ENCODE measurements around the gene EGF.

The EGF gene

GRCh38 chr4:110003401-110004187 lies 90.9 kb downstream of the EGF start:
- no peak overlapping the region for H3K27ac ChIP-seq (replicated peaks)
- H3K27me3 ChIP-seq (ENCODE audit: insufficient read depth, poor library complexity, severe bottlenecking), result no peaks in the 10 kb centered on the region
- no peak for DNase-seq (ENCODE audit: low read depth in 1 of 2, low spot score in 1 of 2)
- TF ChIP-seq REST (IDR thresholded peaks at IDR 0.05; ENCODE audit: insufficient replicate concordance, low read depth), result no peak
- TF ChIP-seq POLR2AphosphoS5 (IDR thresholded peaks at IDR 0.05; ENCODE audit: low read depth), result no peak
- no peak for TF ChIP-seq SPI1 (IDR thresholded peaks at IDR 0.05; ENCODE audit: borderline replicate concordance, low read depth)
- TF ChIP-seq GABPA (IDR thresholded peaks at IDR 0.05; ENCODE audit: low read depth), result no peak
- TF ChIP-seq CTCF (IDR thresholded peaks at IDR 0.05; ENCODE audit: insufficient read depth, low read length), result no peak
- H3K4me3 ChIP-seq (replicated peaks; ENCODE audit: insufficient read depth, low read length), result no peak overlapping the region

- no peak overlapping the region for H3K27ac ChIP-seq (replicated peaks)
- TF ChIP-seq GABPA (IDR thresholded peaks at IDR 0.05; ENCODE audit: low read depth) (no peak), POLR2AphosphoS5 (IDR thresholded peaks at IDR 0.05; ENCODE audit: low read depth) (no peak), REST (IDR thresholded peaks at IDR 0.05; ENCODE audit: insufficient replicate concordance, low read depth) (no peak), CTCF (IDR thresholded peaks at IDR 0.05; ENCODE audit: insufficient read depth, low read length) (no peak), SPI1 (IDR thresholded peaks at IDR 0.05; ENCODE audit: borderline replicate concordance, low read depth) (no peak)
Measured at GRCh38 chr4:110004556-110004955, 91.9 kb downstream of the EGF start.

GRCh38 chr4:110005461-110006056 lies 92.9 kb downstream of the EGF start:
- DNase-seq (ENCODE audit: low read depth in 1 of 2, low spot score in 1 of 2), result peak; percentile 12 to 13
- TF ChIP-seq CTCF (IDR thresholded peaks at IDR 0.05; ENCODE audit: insufficient read depth, low read length) (peak; percentile 61), POLR2AphosphoS5 (IDR thresholded peaks at IDR 0.05; ENCODE audit: low read depth) (no peak), SPI1 (IDR thresholded peaks at IDR 0.05; ENCODE audit: borderline replicate concordance, low read depth) (no peak)
- Histone ChIP-seq H3K27ac (replicated peaks) (no peak overlapping the region), H3K27me3 (ENCODE audit: insufficient read depth, poor library complexity, severe bottlenecking) (no peaks in the 10 kb centered on the region), H3K4me3 (replicated peaks; ENCODE audit: insufficient read depth, low read length) (no peak overlapping the region)

More at GRCh38 chr4:110004556-110004955, 91.9 kb downstream of the EGF start:
- no peak for DNase-seq (ENCODE audit: low read depth in 1 of 2, low spot score in 1 of 2)
- H3K27me3 ChIP-seq (ENCODE audit: insufficient read depth, poor library complexity, severe bottlenecking), result no peaks in the 10 kb centered on the region
- no peak overlapping the region for H3K4me3 ChIP-seq (replicated peaks; ENCODE audit: insufficient read depth, low read length)

All from HL-60 (cell line).